Stimulated activated naive CD4-positive, alpha-beta T cell treated with Interleukin-2 at 50 U/mL for 16 hours (primary cell): ENCODE measurements around the gene NT5DC2.

Experiments used
- DNase-seq: peaks from one replicate; lab custom pipeline; 2025; lab: John Stamatoyannopoulos, UW

NT5DC2 gene

DNA sequence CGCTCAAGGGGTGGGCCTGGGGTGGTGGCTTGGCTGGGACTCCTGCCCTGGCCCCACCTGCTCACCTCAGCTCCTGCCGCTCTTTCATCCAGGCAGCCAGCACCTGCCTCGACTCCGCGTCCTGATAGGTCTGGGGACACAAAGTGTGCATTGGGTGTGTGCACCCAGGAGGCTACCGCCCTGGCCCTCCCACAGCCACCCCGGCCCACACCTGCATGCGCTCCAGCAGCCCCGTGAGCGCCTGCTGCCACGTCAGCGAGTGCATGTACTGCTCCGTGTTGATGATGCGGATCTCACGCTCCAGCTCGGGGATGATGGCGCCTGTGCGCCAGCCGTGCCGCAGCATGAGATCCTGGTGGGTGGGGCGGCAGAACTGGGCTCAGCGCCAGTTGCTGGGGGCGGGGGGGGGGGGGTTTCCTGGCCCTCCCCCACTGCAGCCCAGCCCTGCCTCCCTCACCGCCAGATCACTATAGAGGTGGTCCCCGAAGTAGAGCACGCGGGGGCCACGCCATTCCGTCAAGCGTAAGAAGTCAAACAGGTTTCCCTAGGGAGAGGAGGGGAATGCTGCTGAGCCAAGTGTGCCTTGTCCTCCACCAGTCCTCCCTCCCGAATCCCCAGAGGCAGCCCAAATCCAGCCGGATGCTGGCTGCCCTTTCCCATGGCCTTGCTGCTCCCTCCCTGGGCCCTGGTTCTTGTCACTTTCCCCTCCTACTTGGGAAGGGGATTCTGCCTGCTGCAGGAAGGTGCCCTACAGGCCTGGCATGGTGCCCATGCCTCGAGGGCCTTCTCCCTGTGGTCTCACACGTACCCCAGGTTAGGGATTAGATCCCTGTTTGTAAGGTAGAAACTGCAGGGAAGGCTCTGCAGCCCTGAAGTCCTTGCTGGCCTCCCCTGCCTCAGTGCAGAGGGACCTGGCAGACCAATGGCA is 8.6 kb downstream of the NT5DC2 start:
- no peak for DNase-seq

DNA sequence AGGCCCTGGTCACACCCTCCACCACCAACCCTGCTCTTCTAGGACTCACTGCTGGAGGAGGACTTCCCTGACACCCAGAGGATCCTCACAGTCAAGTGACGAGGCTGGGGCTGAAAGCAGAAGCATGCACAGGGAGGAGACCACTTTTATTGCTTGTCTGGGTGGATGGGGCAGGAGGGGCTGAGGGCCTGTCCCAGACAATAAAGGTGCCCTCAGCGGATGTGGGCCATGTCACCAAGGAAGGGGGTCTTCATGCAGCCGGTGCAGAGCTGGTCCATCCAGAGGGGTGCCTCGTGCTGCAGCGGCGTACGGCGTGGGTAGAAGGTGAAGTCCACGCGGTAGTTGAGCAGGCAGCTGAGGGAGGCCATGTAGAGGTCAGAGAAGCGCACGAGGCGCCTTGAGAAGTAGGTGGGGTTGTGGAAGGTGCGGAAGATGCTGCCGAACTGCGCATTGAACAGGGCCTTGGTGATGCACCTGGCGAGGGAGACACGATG is 9.4 kb downstream of the NT5DC2 start:
- DNase-seq, result no peak

DNA sequence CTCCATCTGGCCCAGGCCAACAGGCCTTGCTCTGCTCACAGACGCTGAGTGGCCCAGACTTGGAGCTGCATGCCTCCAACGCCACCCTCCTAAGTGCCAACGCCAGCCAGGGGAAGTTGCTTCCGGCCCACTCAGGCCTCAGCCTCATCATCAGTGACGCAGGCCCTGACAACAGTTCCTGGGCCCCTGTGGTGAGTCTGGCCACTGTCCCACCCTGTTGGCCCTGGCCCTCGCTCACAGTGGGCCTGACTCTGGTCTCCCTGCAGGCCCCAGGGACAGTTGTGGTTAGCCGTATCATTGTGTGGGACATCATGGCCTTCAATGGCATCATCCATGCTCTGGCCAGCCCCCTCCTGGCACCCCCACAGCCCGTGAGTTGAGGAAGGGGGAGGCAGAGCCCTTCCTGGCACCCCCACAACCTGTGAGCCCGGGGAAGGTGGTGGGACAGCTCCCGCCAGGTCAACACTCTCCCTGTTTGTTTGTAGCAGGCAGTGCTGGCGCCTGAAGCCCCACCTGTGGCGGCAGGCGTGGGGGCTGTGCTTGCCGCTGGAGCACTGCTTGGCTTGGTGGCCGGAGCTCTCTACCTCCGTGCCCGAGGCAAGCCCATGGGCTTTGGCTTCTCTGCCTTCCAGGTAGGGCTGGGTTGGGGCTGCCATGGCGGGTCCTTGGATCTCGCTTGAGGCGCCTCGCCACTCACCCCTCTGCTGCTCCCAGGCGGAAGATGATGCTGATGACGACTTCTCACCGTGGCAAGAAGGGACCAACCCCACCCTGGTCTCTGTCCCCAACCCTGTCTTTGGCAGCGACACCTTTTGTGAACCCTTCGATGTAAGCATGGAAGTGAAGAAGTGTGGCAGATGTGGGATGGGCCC is 10.0 kb downstream of the NT5DC2 start:
- DNase-seq, result no peak

DNA sequence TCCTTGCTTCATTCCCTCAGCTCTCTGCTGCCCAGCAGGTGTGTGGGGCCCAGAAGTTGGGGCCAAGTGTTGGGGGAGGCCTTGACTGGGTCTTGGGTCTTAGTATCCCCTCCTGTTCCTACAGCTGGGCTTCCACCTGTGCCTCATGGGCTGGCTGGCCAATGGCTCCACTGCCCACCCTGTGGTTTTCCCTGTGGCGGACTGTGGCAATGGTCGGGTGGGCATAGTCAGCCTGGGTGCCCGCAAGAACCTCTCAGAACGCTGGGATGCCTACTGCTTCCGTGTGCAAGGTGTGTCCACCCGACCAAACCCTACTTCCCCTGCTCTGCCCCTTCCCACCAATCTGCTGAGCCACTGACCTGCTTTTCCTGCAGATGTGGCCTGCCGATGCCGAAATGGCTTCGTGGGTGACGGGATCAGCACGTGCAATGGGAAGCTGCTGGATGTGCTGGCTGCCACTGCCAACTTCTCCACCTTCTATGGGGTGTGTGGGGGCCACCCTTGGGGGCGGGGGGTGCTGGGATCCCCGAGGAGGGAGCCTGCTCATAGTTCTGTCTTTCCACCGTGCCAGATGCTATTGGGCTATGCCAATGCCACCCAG is 10.9 kb downstream of the NT5DC2 start:
- no peak for DNase-seq

DNA sequence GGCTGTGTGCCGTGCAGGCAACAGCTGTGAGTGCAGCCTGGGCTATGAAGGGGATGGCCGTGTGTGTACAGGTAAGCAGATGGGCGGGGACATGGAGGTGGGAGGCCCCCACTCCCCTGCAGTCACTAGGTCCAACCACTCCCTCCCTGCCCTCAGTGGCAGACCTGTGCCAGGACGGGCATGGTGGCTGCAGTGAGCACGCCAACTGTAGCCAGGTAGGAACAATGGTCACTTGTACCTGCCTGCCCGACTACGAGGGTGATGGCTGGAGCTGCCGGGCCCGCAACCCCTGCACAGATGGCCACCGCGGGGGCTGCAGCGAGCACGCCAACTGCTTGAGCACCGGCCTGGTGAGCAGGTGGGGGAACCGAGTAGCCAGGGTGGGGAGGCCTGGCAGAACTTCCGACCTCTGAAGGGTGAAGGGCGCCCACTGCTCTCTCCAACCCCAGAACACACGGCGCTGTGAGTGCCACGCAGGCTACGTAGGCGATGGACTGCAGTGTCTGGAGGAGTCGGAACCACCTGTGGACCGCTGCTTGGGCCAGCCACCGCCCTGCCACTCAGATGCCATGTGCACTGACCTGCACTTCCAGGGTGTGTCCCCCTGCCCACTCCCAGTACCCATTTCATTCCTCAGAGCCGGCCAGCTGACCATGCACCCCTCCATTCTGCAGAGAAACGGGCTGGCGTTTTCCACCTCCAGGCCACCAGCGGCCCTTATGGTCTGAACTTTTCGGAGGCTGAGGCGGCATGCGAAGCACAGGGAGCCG is 11.6 kb downstream of the NT5DC2 start:
- no peak for DNase-seq

- no peak for DNase-seq
Observed at GRCh38 chr3:52521488-52521824, 12.2 kb downstream of the NT5DC2 start.

GRCh38 chr3:52520716-52521487 is 12.8 kb downstream of the NT5DC2 start:
- DNase-seq, result no peak

DNA sequence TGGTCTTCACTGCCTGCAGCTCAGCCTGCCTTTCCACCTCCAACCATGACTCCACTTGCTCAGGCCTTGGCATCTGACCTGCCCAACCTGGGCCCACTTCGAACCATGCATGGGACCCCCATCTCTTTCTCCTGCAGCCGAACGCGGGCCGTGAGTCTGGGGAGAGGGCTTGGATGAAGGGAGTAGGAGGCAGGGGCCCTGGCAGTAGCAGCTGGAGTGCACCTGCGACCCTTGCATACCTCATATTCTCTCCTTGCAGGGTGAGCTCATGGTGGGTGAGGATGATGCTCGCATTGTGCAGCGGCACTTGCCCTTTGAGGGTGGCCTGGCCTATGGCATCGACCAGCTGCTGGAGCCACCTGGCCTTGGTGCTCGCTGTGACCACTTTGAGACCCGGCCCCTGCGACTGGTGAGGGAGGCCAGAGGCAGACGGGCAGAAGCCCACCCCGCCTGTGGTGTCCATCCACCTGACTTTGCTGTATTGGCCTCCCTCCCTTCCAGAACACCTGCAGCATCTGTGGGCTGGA is 13.5 kb downstream of the NT5DC2 start:
- DNase-seq, result no peak

- DNase-seq, result no peak
Observed at GRCh38 chr3:52519445-52520140, 14.1 kb downstream of the NT5DC2 start.

GRCh38 chr3:52518723-52519444 is 14.8 kb downstream of the NT5DC2 start:
- DNase-seq, result no peak

- no peak for DNase-seq
Observed at GRCh38 chr3:52517796-52518722, 15.6 kb downstream of the NT5DC2 start.

DNA sequence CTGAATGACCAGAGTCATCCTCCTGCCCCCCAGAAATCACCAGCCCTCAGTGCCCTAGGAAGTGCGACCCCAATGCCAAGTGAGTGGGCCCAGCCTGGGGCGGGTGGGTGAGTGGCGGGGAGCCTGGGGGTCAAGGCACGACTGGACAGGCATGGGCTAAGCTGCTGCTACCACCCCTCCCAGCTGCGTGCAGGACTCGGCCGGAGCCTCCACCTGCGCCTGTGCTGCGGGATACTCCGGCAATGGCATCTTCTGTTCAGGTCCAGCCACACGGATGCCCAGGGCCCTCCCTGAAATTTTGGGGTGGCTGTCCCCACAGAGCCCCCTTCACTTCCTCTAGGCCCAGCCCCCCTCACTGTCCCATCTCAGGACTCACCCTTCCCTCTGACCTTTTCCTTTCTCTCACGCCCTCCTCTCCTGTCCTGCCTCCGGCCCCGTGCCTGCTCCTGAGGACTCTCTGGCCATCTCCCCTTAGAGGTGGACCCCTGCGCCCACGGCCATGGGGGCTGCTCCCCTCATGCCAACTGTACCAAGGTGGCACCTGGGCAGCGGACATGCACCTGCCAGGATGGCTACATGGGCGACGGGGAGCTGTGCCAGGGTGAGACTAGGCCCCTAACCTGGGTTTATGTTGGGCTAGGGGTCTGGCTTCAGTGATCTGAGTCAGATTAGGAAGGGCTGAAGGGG is 17.0 kb downstream of the NT5DC2 start:
- no peak for DNase-seq

GRCh38 chr3:52515192-52515591 is 18.5 kb downstream of the NT5DC2 start:
- DNase-seq, result no peak

GRCh38 chr3:52514576-52514975 is 19.1 kb downstream of the NT5DC2 start:
- no peak for DNase-seq

GRCh38 chr3:52513281-52513680 is 20.4 kb downstream of the NT5DC2 start:
- DNase-seq, result no peak

DNA sequence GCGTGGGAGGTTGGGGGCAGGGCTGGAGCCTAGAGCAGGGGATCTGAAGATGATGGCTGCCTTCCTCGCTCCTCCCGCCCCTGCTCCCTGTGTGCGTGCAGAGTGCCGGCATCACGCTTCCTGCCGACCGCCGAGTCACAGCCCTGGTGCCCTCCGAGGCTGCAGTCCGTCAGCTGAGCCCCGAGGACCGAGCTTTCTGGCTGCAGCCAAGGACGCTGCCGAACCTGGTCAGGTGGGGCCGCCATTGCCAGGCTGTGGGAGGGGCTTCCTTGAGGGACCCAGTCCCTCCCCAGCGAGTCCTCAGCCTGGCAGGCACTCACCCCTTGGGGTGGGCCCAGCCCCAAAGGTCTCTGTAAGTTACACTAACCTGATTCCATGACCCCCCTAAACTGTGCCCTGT is 20.9 kb downstream of the NT5DC2 start:
- DNase-seq, result no peak

- DNase-seq, result no peak
Observed at GRCh38 chr3:52512105-52512504, 21.6 kb downstream of the NT5DC2 start.

GRCh38 chr3:52511509-52511908 is 22.1 kb downstream of the NT5DC2 start:
- DNase-seq, result no peak
